CD4-positive, alpha-beta T cell treated with Interleukin-1 beta for 1 hour (primary cell): Measurements from ENCODE around the gene OSCAR.
A peak's percentile ranks its signal among the peaks of the same experiment; 100 is the strongest.

Experiments used
- DNase-seq, 2 donors: peaks; one replicate each; pipeline ENCODE4 v3.0.0-alpha.2; 2020 to 2022

OSCAR gene

GRCh38 chr19:54100561-54100960 lies at the start of gene OSCAR:
Gene OSCAR, minus strand, starts transcription at chr19:54100803. Its CDS starts 11 bp downstream, at chr19:54100792.
- DNase-seq = peak in 1 of 2 donors; percentile 70

DNA sequence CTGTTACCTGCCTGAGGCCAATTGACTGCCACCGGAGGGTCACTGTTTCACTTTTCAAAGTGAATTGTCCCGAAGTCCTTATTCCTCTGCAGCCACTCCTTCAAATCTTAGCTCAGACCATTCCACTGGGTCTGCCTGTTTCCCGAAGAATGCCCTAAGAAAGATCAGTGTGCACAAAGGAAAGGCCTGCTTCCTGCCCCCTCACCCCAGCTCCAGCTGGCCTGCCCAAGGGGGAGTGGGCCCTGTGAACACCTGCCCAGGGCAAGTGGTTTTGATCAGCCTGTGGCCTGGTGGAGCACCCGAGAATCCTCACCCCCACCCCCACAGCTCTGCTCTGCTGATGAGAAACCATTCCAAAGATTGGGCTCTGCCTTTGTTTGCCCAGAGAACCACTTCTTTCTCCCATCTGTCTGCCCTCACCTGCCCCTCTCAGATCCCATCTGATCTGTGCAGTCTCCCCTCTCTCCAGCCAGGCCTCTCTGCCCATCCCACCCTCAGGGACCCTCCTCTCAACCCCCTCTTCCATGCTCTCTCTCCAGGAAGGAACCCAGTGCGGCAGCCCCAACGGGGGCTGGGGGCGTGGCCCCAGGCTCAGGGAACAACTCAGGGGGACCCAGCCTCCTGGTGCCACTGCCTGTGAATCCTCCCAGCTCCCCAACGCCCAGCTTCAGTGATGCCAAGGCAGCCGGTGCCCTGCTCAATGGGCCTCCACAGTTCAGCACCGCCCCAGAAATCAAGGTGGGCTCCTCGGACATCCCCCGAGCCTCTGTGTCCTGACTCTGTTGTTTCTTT lies 48.6 kb upstream of the OSCAR start:
- no peak for DNase-seq

- DNase-seq = no peak
Measured at GRCh38 chr19:54148158-54148557, 47.6 kb upstream of the OSCAR start.

DNA sequence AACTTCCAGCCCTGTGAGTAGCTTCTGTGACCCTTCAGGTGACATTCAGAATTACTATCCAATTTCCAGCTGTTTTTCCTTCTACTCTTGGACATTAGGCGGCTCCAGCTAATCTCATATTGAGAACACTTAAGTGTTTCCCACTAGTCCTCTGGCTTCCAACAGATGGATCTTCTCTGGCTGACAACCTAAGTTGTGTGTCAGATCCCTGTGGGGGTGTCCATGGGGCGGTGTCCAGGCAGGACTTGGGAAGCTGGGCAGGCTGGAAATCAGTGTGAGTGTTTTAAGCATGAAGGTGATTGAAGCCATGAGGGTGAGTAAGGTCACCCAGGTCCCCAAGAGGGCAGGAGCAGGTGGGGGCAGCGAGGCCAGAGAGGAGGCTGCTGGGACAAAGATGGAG lies 47.1 kb upstream of the OSCAR start:
- no peak for DNase-seq

DNA sequence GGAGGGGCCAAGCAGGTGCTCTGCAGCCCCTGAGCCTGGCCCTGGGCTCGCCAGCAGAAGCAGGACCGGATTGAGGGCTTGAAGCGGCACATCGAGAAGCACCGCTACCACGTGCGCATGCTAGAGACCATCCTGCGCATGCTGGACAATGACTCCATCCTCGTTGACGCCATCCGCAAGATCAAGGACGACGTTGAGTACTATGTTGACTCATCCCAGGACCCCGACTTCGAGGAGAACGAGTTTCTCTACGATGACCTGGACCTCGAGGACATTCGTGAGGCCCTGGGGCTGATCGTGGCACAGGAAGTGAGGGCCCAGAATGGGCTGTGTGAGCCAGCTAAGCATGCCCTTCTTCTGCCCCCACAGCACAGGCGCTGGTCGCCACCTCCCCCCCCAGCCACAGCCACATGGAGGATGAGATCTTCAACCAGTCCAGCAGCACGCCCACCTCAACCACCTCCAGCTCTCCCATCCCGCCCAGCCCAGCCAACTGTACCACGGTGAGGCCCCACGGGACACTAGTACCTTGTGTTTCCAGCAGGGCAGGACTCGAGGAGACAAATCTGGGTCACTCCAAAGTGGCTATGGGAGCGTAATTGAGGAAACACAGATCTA lies 45.0 kb upstream of the OSCAR start:
- DNase-seq = no peak

GRCh38 chr19:54142166-54142780 lies 41.7 kb upstream of the OSCAR start:
- DNase-seq = no peak

DNA sequence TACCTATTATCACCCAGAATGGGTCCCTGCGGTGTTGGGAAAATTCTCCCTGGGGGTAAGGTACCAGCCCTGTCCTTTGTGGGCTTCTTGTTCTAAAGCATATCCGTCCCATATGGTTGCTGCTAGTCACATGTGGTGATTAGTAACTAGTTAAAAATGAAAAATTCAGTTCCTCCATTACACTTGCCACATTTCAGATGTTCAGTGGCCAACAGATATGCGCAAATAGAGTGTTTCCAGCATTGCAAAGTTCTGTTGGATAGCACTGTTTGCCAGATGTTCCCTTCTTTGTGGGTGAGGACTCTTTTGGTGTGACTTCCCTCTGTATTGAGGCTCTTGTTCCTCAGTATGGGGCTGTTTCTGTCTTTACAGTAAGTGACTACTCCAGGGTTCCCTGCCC lies 40.8 kb upstream of the OSCAR start:
- DNase-seq = no peak

- no peak for DNase-seq
Measured at GRCh38 chr19:54138489-54139256, 38.1 kb upstream of the OSCAR start.

DNA sequence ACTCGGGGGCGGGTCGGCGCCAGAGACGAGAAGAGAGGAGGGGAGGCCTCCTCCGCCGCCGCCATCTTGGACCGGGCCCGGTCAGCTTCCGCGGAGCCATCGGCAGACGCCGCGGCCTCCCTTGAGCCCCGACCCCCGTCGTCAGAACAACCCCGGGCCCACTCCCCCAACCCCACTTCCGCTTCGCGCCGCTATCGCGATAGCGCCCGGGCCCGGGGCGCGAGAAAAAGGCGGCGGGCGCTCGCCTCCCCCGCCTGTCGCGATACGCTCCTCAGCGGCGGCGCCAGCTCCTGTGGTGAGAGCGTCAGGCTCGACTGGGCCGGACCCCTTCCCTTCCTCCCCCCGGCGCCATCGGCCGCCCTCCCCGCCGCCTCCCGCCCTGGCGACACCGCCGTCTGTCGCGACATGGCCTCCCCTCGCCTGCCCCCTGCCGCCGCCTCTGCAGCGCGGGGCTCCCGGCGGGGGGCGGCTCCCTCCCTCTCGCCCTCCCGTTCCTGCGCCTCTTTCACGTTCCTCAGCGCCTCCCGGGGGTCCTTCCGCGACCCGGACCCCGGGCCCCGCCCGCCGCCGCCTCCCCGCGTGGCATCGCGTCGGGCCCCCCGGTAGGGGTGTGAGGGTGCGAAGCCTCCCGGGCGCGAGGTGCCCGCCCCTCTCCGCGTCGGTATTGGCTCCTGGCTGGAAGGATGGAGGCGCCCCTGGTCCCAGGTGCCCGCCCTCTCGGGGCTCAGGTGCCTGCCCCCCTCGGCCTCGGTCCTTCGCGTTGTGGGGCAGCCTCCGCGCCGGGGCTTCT lies 37.3 kb upstream of the OSCAR start, which contains the start of gene CNOT3:
TSS of gene CNOT3 (plus strand) at position 64 of the 790 bp plus-strand sequence. CDS start 5,217 bp downstream, outside the sequence.
- DNase-seq = peak; percentile 34 to 51

DNA sequence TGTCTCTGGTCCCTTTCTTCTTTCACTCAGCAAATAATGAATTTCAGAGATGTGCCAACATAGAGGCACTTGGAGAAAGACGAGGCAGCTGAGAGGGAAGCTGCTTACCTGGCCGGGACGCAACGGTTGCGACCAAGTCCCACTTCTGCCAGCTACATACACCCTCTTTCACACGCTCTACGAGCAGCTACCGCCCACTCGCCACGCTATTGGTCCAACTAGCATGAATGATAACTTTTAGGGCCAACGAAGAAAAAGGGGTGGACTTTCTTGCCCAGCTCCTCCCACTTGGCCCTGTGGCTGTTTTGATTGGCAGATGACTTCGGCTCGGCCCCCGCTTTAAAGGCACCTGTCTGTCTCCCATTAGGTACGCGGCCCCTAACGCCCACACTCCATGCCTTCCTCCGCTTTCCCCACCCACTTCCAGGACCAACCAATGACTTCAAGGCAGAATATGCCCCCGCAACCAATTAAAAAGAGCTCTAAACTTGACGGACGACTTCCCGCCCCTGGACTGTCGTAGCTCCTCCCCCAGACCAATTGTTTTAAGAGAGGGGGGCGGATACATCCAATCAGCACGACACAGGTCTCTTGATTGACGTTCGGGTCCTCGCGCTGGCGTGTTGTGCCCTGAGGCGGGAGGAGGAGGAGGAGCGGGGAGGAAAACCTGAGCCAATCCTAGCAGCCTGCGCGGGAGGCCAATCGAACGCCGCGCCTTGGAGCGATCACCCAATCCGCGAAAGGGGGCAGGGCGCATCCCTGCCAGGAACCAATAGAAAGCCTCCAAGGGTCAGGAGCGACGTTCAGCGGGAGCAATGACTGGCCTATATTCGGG lies 36.5 kb upstream of the OSCAR start:
- DNase-seq = peak; percentile 100

- DNase-seq = no peak
Measured at GRCh38 chr19:54136086-54136863, 35.7 kb upstream of the OSCAR start.

DNA sequence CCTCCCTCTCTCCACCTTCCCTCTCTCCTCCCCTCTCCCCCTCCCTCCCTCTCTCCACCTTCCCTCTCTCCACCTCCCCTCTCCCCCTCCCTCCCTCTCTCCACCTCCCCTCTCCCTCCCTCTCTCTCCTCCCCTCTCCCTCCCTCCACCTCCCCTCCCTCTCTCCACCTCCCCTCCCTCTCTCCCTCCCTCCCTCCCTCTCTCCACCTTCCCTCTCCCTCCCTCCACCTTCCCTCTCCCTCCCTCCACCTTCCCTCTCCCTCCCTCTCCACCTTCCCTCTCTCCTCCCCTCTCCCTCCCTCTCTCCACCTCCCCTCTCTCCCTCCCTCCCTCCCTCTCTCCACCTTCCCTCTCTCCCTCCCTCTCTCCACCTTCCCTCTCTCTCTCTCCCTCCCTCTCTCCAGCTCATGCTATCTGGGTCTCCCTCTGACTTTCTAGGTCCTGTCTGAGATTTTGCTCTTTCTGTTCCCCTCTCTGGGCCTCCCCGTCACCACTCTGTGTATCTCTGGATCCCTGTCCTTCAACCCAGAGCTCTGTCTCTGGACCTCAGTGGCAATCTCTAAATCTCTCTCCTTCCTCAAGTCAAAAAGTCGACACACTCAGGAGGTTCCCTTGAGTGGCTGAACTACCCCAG lies 33.5 kb upstream of the OSCAR start:
- no peak for DNase-seq

GRCh38 chr19:54133312-54133956 lies 32.8 kb upstream of the OSCAR start:
- DNase-seq = no peak

GRCh38 chr19:54129617-54129996 lies 29.0 kb upstream of the OSCAR start:
- no peak for DNase-seq

DNA sequence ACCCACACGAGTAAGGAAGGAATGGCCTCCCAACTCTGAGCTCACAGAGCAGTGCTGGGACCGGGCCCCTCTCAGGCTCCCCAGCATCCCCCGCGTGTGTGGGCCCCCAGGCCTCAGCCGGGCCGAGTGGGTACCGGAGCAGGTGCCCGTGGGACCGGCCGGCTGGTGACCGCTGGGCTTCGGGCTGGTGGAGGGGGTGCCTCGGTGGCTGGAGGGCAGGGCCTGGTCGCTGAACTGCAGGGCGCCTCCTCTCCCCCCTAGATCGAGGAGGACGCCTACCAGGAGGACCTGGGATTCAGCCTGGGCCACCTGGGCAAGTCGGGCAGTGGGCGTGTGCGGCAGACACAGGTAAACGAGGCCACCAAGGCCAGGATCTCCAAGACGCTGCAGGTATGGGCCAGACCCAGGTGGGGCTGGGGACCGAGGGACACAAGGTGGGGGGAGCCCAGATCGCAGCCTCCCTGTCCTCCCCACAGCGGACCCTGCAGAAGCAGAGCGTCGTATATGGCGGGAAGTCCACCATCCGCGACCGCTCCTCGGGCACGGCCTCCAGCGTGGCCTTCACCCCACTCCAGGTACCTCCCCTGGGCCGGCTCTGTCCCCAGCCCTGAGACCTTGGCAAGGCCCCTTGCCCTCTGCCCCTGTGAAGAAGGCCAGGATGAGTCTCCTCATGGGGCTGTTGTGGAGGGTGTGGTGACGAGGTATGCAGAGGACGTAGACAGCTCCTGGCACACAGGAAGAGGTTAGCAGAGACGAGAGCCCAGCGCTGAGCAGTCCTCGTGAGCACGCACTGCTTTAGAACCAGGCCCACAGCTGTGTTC lies 28.4 kb upstream of the OSCAR start:
- no peak for DNase-seq

- no peak for DNase-seq
Measured at GRCh38 chr19:54128441-54128725, 27.8 kb upstream of the OSCAR start.

- DNase-seq = no peak
Measured at GRCh38 chr19:54127688-54128440, 27.3 kb upstream of the OSCAR start.

DNA sequence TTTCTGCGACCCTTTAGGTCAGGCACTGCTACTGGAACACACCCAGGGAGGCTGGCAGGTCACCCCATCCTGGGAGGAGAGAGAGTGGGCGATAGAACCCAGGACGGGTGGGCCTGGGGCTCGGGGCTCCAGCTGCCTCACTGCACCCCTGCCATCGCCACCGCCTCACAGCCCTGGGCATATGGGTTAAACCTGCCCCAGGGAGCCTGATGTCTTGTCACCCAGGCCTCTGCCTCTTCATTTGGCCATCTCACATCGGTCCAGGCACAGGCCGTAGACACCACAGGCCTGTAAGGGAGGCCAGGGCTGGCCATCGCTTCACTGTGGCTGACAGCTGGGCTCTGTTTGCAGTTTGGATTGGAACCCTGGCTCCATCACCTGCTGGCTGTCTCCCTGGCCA lies 25.1 kb upstream of the OSCAR start:
- no peak for DNase-seq
